Measurements from ENCODE around the gene MYH7. TPM values are rescaled to one million over a fixed set of nuclear protein-coding genes. Genes with fewer than 3 reads are reported as not detected.
"Not testable (repeated sequence)": the region's sequence is repeated elsewhere in the genome, so short reads cannot be mapped to it uniquely, and the experiment has no call there.

MYH7 gene
- total RNA-seq, result 0.41 TPM

DNA sequence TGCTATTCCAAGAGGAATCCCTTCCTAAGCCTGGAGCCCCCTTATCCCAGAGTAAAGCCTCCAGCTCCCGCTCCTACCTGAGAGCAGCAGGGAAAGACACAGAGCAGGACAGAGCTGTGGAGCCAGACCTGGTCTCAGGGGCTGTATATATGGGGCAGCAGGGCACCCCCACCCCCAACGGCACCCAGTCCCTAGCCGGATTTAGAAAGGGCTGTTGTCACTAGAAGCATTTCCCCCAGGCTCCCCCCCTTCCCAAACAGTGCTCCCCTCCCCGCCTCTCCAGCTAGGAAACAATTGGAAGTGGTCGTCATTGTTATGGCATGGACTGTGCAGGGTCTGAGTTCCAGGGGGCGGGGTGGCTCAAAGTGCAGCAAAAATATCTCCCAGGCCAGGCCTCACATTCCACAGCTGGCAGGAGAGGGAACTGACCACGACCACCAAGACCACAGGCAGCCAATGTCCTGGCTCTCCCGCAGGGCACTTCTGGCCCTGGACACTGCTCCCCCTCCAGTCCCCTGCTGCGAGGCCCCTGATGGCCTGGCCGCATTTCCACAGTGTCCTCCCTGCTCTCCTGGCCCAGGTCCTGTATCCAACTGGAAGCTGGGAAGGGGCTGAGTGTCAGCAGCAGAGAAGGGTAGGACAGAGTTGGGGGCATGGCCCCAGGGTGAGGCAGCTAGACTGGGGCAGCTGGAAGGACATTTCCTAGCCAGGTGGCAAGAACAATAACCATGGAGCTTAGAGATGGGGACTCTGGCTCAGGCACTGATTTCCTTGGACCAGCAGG lies at the start of gene MYH7:
Gene MYH7, minus strand, starts transcription at position 118 of the 784 bp plus-strand sequence. CDS start 1,928 bp downstream, outside the sequence.
- DNase-seq (ENCODE audit: low spot score in 2 of 2) (no peak), FAIRE-seq (no peak)

- peak; percentile 29 to 54 for DNase-seq (ENCODE audit: low spot score in 2 of 2)
- no peak for FAIRE-seq
Measured at GRCh38 chr14:23483236-23483854, 47.9 kb upstream of the MYH7 start.

DNA sequence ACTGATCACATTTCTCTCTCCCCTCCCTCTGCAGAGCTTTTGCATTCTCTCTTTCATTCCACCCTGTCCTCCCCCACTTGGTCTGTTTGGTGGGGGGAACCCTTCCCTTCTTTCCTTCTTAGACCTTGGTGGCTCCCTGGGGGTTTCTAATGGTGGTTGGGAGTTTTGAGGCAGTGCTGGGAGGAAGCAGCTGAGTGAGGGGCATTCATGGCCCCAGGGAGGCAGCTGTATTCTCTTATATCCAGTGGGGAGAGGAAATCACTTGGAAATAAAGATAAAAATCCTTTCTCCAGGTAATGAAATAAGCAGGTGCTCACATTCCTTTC lies 47.3 kb upstream of the MYH7 start:
- FAIRE-seq (no peak), DNase-seq (ENCODE audit: low spot score in 2 of 2) (no peak)

GRCh38 chr14:23481979-23482822 lies 46.7 kb upstream of the MYH7 start:
- no peak for DNase-seq (ENCODE audit: low spot score in 2 of 2)
- no peak for FAIRE-seq

GRCh38 chr14:23481362-23481970 lies 46.0 kb upstream of the MYH7 start:
- FAIRE-seq, result no peak

DNA sequence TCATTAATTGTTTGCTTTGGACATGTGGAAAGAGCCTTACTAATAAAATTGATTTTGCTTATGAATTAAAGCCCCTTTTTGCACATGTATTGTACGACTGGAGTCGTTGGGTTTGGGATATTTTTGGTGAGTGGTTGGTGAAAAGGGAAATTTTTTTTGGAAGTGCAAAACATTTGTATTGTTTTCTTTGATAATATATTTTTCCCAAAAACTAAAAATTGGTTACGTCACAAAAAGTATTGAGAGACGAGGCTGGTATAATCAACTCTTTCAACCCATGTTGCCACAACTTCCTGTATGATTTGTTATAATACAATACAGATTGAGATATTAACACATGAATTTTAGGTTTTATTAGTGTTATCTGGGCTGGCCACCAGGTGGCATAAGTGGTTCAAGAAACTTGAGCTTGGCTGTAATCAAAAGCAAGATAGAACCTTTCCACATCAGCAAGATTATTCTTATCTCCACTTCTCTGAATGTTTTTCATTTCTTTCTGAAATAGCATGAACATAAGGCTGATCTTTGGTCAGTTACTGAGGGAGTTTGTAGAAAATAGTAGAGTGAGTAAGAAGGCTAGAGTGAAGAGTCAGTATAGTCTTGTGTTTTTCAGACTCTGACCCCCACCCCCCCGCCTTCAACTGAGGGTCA lies 42.8 kb upstream of the MYH7 start:
- peak; percentile 72 for FAIRE-seq
- DNase-seq (ENCODE audit: low spot score in 2 of 2), result peak in 1 of 2 donors; percentile 15

More at GRCh38 chr14:23481362-23481970, 46.0 kb upstream of the MYH7 start:
- DNase-seq (ENCODE audit: low spot score in 2 of 2), result no peak

DNA sequence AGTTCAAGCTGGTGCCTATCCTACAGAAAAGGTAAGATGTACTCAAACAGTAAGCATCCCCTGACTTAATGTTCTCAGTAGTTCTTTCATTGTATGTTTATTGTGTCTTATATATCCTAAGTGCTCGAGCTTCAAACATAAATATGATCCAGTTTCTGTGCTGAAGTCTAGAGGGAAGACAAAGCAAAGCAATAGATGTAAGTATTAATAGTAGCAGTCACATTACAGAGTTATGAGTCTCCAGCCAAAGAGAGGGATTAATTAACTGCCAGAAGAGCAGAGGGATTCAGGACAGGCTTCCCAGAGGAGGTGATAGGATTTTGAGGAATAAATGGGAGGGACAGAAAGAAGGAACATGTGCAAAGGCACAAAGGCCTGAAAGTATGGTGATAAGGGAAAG lies 35.5 kb upstream of the MYH7 start:
- DNase-seq (ENCODE audit: low spot score in 2 of 2) (no peak), FAIRE-seq (no peak)

DNA sequence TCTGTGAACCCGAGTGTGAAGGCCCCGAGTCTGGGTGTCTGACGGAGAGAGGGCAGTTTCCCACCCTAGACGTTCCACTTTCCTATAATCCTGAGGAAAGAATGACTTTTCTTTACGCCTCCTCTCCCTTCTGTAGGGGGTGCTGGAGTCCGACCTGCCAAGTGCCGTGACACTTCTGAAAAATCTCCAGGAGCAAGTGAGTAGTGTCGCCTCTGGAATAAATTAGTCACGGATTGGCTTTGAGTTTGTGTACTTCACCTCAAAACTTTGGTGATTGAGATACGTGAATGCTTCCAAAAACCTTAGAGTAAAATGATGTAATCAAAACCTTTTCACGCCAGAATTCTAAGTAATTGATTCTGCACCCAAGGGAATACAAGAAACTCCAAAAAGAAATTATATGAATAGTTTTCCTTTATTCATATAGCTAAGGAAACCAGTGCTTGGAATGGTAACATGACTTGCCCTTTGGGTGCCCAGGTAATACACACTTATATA lies 34.5 kb upstream of the MYH7 start:
- FAIRE-seq, result no peak
- no peak for DNase-seq (ENCODE audit: low spot score in 2 of 2)

GRCh38 chr14:23469127-23469905 lies 33.9 kb upstream of the MYH7 start, which contains the start of gene NGDN:
Gene NGDN, plus strand, starts transcription at chr14:23469703. Its CDS starts 13 bp downstream, at chr14:23469716.
- FAIRE-seq, result peak; percentile 100
- DNase-seq (ENCODE audit: low spot score in 2 of 2), result peak; percentile 76 to 91

- DNase-seq (ENCODE audit: low spot score in 2 of 2) (no peak), FAIRE-seq (no peak)
Measured at GRCh38 chr14:23468704-23469126, 33.3 kb upstream of the MYH7 start.

- DNase-seq (ENCODE audit: low spot score in 2 of 2) (no peak), FAIRE-seq (no peak)
Measured at GRCh38 chr14:23465261-23465660, 29.8 kb upstream of the MYH7 start.

GRCh38 chr14:23464700-23465099 lies 29.2 kb upstream of the MYH7 start:
- no peak for DNase-seq (ENCODE audit: low spot score in 2 of 2)
- no peak for FAIRE-seq

GRCh38 chr14:23460960-23461359 lies 25.5 kb upstream of the MYH7 start:
- no peak for DNase-seq (ENCODE audit: low spot score in 2 of 2)
- FAIRE-seq, result no peak

- no peak for FAIRE-seq
- DNase-seq (ENCODE audit: low spot score in 2 of 2), result no peak
Measured at GRCh38 chr14:23457587-23458445, 22.4 kb upstream of the MYH7 start.

GRCh38 chr14:23456883-23457586 lies 21.6 kb upstream of the MYH7 start:
- not testable (repeated sequence) for FAIRE-seq

GRCh38 chr14:23454445-23454856 lies 19.0 kb upstream of the MYH7 start:
- DNase-seq (ENCODE audit: low spot score in 2 of 2) (no peak), FAIRE-seq (no peak)

More at GRCh38 chr14:23456883-23457586, 21.6 kb upstream of the MYH7 start:
- DNase-seq (ENCODE audit: low spot score in 2 of 2), result not testable (repeated sequence)

- DNase-seq (ENCODE audit: low spot score in 2 of 2), result no peak
- FAIRE-seq, result no peak
Measured at GRCh38 chr14:23452237-23452636, 16.8 kb upstream of the MYH7 start.

All from frontal cortex (tissue), 4 donors.